ENCODE data around the gene LNX2. TPM values are rescaled to one million over a fixed set of nuclear protein-coding genes. Genes with fewer than 3 reads are reported as not detected.

LNX2 gene
- 16.2 and 17.6 TPM in 2 replicates for total RNA-seq

DNA sequence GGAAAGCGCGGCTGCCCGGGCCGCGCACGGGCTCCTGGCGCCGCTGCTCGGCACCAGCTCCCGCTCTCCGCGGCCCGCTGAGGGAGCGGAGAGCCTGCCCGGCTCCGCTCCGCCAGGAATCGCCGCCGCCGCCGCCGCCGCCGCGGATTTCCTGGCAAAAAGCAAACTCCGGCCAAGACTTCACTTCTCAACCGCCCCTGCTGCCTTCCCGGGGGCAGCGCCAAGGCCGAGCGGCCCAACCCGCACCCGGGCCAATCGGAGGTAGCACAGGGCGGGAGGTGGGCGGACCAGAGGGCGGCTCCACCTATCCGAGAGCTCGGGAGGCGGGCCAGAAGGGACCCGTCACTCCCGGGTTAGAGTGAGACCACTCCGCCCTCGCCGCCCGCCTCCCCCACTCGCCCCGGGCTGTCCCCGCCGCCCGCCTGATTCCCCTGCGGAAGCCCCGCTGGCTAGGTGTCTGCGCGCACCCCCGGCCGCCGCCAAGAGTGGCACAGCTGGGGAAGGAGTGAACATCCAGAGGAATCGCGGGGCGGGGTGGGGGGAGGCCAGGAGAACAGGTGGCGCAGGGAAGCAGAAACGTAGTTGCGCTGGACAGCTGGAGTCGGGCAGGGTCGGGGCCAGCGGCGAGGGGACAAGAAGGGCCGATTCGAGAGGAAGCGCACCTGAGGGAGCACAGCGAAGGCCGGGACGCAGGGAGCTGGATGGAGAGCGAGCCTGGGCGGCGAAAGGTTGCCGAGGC is at the start of gene LNX2:
Gene LNX2 (minus strand): TSS at position 153 of the 739 bp plus-strand sequence. CDS start 38,826 bp downstream, outside the sequence.

DNA sequence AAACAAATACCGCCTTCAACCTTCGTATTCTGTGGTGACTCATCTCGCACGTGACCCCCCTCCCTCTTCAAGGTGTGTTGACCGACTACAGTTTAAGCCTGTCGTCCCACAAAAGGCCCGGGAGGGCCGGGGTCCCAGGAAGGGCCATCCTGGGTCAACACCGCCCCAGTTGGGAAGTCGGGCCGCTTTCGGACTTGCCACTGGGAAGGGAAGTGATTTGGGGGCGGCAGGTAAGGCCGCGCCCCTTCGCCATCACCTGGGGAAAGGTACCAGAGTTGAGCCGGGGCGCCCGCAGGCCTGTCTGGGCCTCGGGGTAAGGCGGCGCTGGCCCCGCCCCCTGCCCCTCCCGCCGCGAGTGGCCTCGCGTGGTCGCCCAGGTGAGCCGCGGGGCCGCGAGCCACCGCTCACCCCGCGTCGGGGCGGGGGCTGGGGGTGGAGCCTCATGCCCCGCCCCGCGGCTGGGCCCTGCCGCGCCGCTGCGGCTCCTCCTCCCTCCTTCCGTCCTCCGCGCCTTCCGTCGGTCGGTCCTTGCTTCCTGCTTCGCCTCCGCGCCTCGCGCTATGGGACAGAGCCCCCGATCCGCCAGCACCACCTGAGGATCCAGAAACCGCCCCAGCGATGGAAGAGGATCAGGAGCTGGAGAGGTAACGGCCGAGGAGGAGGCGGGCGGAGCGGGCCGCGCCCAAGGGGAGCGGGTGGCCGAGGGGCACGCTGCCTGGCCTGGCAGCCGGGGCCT is 1.2 kb upstream of the LNX2 start, which contains the start of gene POLR1D:
Gene POLR1D (plus strand): TSS at position 527 of the 736 bp plus-strand sequence. CDS start 92 bp downstream, at position 619.

Other genes starting within 250 kb of the LNX2 start
- gene GTF3A, start 195.9 kb downstream of the LNX2 start, total RNA-seq, result 109 and 116 TPM in 2 replicates
- gene MTIF3, start 170.0 kb downstream of the LNX2 start, total RNA-seq, result 49.2 and 50.8 TPM in 2 replicates
- 122 and 151 TPM in 2 replicates for gene POLR1D, start 1.4 kb upstream of the LNX2 start, total RNA-seq
- not detected in 2 replicates for gene GSX1, start 172.0 kb upstream of the LNX2 start, total RNA-seq